Endometrial microvascular endothelial cells (primary cell): Measurements from ENCODE around the gene GGA1. TPM values are rescaled to one million over a fixed set of nuclear protein-coding genes. Genes with fewer than 3 reads are reported as not detected.
"Not testable (repeated sequence)": the region's sequence is repeated elsewhere in the genome, so short reads cannot be mapped to it uniquely, and the experiment has no call there.

Experiments used
- in situ Hi-C: cut with HindIII; loops from 2 replicates; pipeline ENCODE4 v1.10.0; 2017; ENCODE audit warnings: low sequenced_read_pairs, low pct_unique_long_range_greater_than_20kb; ENCODE audit errors: inconsistent ontology term
- total RNA-seq: library from RNA; depleted of rRNA; stranded (reverse); fragments of >200 nt; gene quantifications from one replicate; pipeline ENCODE4 v1.2.3, GENCODE V29; 2015; ENCODE audit errors: inconsistent ontology term

The GGA1 gene
- total RNA-seq, 1 donor from 2014 or later, result 64.9 TPM

DNA sequence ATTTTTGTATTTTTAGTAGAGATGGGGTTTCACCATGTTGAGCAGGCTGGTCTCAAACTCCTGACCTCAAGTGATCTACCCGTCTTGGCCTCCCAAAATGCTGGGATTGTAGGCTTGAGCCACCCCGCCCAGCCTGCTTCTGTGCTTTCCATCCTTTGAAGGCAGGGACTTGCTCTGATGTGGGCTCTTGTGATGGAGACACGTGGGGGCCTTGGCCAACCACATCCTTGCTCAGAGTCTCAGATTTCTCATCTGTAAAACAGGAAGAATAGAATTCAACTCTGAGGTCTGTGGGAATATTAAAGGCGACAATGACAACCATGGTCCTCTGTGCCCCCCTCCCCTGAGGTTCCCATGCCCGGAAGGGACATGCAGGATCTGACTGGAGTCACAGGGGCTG, 3.8 kb upstream of the GGA1 start:
- in situ Hi-C loops, result no loop called here

GRCh38 chr22:37607010-37607934, 1.4 kb upstream of the GGA1 start:
- in situ Hi-C loops, result no loop called here

DNA sequence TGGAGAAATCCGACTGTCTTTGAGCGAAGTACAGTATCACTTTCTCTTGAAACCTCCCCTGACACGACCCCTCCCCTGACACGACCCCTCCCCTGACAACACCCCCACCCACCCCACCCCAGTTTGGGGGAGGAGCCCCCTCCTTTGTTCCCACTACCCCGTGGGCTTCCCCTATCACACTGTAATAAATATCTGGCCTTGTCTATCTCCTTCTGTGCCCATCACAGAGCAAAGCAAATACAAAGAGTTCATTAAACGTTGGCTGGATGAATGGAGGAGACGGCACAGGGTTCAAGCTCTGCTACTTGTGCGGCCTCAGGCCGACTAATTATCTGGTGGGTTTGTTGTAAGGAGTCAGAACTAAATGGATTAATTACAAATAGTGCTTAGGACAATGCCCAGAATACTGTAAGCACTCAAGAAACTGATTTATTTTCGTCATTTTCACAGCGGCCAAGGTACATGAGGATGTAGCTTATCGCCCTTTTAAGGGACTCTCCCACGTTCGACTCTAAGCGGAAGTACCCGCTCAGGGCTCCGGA, 628 bp upstream of the GGA1 start:
- in situ Hi-C loops, result no loop called here

GRCh38 chr22:37609240-37610152, 862 bp downstream of the GGA1 start:
- in situ Hi-C loops, result no loop called here

DNA sequence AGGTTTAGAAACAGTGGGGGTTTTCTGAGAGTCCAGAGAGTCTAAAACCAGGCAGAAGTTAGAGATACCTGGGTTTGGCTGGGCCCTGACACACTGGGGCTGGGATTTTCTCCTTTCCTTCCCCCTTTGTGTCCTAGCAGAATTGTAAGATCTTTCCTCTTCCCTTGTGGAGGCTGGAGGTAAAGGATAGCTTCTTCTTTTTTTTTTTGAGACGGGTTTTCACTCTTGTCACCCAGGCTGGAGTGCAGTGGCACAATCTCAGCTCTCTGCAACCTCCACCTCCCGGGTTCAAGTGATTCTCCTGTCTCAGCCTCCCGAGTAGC, 1.5 kb downstream of the GGA1 start:
- in situ Hi-C loops, result not testable (repeated sequence)

DNA sequence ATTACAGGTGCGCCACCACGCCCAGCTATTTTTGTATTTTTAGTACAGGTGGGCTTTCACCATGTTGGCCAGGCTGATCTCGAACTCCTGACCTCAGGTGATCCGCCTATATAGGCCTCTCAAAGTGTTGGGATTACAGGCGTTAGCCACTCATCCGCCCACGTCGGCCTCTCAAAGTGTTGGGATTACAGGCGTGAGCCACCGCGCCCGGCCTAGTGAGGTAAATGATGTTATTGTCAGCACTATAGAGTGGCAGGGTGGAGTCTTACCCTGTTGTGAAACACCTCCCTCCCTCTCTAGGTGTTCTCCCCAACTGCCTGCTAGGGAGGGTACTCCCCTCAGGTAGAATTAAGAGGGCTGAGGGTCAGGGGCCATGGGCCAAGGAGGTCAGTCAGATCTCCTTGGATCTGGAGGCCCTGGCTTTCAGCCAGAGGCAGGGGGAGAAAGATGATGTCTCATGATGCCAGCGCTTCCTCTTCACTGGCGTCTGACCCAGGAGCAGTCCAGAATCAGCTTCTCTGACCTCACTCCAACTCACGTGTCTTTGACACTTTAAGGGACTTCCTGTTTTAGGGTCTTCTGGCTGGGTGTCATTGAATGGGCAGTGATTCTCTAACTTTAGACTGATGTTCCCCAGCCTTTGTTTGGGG, 2.0 kb downstream of the GGA1 start:
- in situ Hi-C loops, result no loop called here

DNA sequence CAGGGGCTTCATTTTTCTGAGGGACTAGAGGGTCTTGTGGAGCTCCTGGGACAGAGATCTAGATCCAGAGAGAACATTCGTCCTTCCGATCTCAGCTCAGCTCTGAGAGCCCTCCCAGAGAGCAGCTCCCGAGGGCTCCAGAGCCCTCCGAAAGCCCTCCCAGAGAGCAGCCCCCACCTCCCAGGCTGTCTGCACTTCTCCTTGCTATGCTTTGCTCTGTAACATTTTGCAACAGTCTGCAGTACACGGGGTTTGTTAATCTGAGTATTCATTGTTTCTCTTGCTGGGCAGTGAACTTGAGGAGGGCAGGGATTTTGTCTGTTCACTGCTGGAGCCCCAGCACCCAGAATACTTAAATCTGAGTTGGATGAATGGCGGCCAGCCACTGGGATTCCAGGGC, 2.6 kb downstream of the GGA1 start:
- in situ Hi-C loops, result no loop called here

- in situ Hi-C loops, result no loop called here
Observed at GRCh38 chr22:37616201-37617083, 7.8 kb downstream of the GGA1 start.

DNA sequence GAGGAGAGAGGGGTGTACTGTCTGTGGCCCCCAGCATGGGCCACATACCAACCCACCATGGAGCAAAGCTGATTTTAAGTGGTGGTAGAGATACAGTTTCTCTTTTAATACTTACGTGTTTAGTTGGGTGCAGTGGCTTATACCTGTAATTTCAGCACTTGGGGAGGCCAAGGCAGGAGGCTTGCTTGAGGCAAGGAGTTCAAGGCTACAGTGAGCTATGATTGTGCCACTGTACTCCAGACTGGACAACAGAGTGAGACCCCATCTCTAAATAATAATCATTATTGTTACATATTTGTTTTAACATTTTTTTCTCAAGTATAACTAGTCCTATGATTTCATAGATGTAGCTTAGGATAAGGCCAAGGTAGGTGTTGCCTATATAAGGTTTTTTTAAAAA, 8.8 kb downstream of the GGA1 start:
- in situ Hi-C loops, result no loop called here

GRCh38 chr22:37618072-37618656, 9.5 kb downstream of the GGA1 start:
- in situ Hi-C loops, result no loop called here

DNA sequence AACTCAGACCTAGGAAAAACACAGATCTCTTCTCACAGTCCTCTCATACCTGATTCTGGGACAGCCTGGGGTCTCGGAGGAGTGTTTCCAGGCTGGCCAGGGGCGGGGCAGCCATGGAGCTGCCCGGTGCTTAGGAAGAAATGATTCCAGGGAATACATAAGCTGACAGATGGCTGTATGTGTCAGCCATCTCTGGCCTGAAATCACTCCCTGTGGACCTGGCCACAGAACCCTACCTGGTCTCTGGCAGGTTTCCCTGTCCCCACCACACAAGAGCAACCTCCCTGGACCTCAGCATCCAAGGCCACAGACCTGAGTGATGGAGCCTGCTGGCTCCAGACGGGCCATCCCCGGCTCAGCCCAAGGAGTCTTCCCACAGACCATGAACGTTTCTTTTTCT, 10.0 kb downstream of the GGA1 start:
- in situ Hi-C loops, result no loop called here

- in situ Hi-C loops, result no loop called here
Observed at GRCh38 chr22:37619991-37620390, 11.4 kb downstream of the GGA1 start.

GRCh38 chr22:37621352-37621860, 12.8 kb downstream of the GGA1 start:
- in situ Hi-C loops, result no loop called here

- in situ Hi-C loops, result no loop called here
Observed at GRCh38 chr22:37623075-37624016, 14.7 kb downstream of the GGA1 start.

- in situ Hi-C loops, result no loop called here
Observed at GRCh38 chr22:37624017-37624365, 15.4 kb downstream of the GGA1 start.

DNA sequence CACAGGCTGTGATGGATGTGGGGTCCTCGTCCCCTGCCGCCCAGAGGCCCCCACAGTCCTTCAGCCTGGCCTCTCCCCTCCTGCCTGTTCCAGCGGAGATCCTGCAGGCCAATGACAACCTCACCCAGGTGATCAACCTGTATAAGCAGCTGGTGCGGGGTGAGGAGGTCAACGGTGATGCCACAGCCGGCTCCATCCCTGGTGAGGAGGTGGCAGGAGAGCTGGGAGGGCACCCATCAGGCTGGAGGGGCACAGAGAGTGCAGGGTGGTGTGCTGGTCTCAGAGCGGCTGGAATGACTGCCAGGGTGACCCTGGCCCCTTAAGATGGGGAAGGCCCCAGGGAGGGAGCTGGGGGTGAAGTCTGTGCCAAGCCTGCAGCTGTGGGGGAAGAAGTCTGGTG, 16.2 kb downstream of the GGA1 start:
- in situ Hi-C loops, result no loop called here

- in situ Hi-C loops, result no loop called here
Observed at GRCh38 chr22:37625737-37626136, 17.1 kb downstream of the GGA1 start.
